Thoracic aorta (tissue), 2 donors: ENCODE data around the gene PLA2G4B. TPM values are rescaled to one million over a fixed set of nuclear protein-coding genes. Genes with fewer than 3 reads are reported as not detected.

Experiments used
- ATAC-seq: fragments of 150-250 bp; one replicate; pipeline ENCODE4 v1.8.0; 2017; ENCODE audit warnings: low read depth; ENCODE audit not compliant: insufficient number of reproducible peaks, low FRiP score
- DNase-seq: peaks from one replicate; pipeline ENCODE4 v3.0.0-alpha.2; 2020; ENCODE audit warnings: low spot score
- H3K27ac ChIP-seq, 2 donors: fragments of 200-600 bp; sonication (generic); 1 replicate in 1 of 2; 2 replicates in 1 of 2; pipeline ENCODE4 v1.5.1; 2016; ENCODE audit warnings: mild to moderate bottlenecking in 2 of 2, moderate library complexity in 2 of 2
- H3K27me3 ChIP-seq: fragments of 200-600 bp; sonication (generic); replicated peaks from 2 replicates; pipeline ENCODE4 v1.6.0; 2016; ENCODE audit warnings: mild to moderate bottlenecking; ENCODE audit not compliant: insufficient read depth
- H3K36me3 ChIP-seq: fragments of 200-600 bp; sonication (generic); one replicate; pipeline ENCODE4 v1.5.1; 2016
- H3K4me1 ChIP-seq, 2 donors: fragments of 200-600 bp; sonication (generic); 1 replicate in 1 of 2; 2 replicates in 1 of 2; pipeline versions ENCODE4 v1.5.1 to v1.6.0; 2016; ENCODE audit warnings: low read depth in 2 of 2, mild to moderate bottlenecking in 1 of 2; ENCODE audit not compliant: control insufficient read depth in 1 of 2
- H3K4me3 ChIP-seq: fragments of 200-600 bp; sonication (generic); 2 replicates; pipeline ENCODE4 v1.5.1; 2016; ENCODE audit warnings: mild to moderate bottlenecking
- H3K9me3 ChIP-seq: fragments of 200-600 bp; sonication (generic); 2 replicates; pipeline ENCODE4 v1.5.1; 2016
- CTCF ChIP-seq: fragments of 200-600 bp; sonication (generic); IDR thresholded peaks from one replicate; pipeline ENCODE4 v1.5.1; 2019; ENCODE audit warnings: antibody characterized with exemption
- total RNA-seq, 2 donors: library from RNA; depleted of rRNA; stranded (reverse); fragments of >200 nt; gene quantifications; one replicate each; pipeline versions ENCODE4 v1.1.0 to v1.2.3, GENCODE V29; 2016

PLA2G4B gene
- total RNA-seq, 2 donors from 2014 or later, result 1.9 to 4.0 TPM

DNA sequence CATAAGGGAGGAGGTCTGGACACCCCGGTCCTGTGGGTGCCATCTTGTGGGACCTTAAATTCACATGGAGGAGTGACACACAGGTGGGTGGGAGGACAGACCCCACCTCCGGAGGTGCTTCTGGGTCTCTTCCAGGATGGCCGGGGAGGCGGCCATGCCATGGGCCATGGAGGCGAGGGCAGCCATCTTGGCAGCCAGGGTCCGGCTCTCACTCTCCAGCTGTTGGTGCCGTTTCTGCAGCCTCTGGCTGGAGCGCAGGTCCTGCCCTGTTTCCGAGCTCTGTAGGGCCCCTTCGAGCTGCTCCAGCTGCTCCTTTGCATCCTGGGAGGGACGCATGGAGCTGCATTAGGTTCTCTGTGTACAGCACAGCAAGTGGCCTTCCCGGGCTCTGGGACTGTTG, 36.1 kb downstream of the PLA2G4B start:
- H3K36me3 ChIP-seq, result no peaks in the 10 kb centered on the region
- no peaks in the 10 kb centered on the region for H3K4me1 ChIP-seq
- TF ChIP-seq CTCF, result no peak
- H3K27me3 ChIP-seq, result no peaks in the 10 kb centered on the region
- H3K9me3 ChIP-seq, result no peaks in the 10 kb centered on the region
- no peak overlapping the region for H3K4me3 ChIP-seq
- H3K27ac ChIP-seq, result no peak overlapping the region
- ATAC-seq, result no peak
- no peak for DNase-seq

DNA sequence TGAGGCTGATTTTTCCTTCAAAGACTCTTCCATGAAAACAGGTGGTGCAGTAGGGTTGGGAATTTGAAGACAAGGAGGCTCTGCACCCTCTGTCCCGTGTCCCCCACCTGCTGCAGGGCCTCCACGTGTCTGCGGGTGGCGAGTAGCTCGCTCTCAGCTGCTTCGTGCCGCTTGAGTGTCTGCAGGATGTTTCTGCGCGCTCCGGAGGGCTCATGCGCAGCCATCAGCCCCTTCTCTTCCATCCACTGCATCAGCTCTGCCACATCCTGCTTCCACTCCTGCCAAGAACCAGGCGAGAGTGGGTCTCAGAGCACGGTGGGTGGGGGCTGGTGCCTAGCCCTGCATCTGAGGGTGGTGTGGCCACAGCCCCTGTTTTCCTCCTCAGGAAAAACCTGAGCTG, 37.4 kb downstream of the PLA2G4B start:
- H3K27me3 ChIP-seq, result no peaks in the 10 kb centered on the region
- no peak for TF ChIP-seq CTCF
- no peaks in the 10 kb centered on the region for H3K36me3 ChIP-seq
- no peak for ATAC-seq
- no peaks in the 10 kb centered on the region for H3K4me1 ChIP-seq
- H3K9me3 ChIP-seq, result no peaks in the 10 kb centered on the region
- no peak for DNase-seq
- H3K4me3 ChIP-seq, result no peak overlapping the region
- H3K27ac ChIP-seq, result no peak overlapping the region

GRCh38 chr15:41876689-41877088, 38.0 kb downstream of the PLA2G4B start:
- H3K4me3 ChIP-seq, result no peak overlapping the region
- ATAC-seq (no peak), DNase-seq (no peak)
- H3K27me3 ChIP-seq, result no peaks in the 10 kb centered on the region
- no peak overlapping the region for H3K27ac ChIP-seq
- H3K4me1 ChIP-seq, result peaks cover 0 to 3% of the 10 kb centered on the region in 2 donors
- no peaks in the 10 kb centered on the region for H3K9me3 ChIP-seq
- no peak for TF ChIP-seq CTCF
- H3K36me3 ChIP-seq, result no peaks in the 10 kb centered on the region

DNA sequence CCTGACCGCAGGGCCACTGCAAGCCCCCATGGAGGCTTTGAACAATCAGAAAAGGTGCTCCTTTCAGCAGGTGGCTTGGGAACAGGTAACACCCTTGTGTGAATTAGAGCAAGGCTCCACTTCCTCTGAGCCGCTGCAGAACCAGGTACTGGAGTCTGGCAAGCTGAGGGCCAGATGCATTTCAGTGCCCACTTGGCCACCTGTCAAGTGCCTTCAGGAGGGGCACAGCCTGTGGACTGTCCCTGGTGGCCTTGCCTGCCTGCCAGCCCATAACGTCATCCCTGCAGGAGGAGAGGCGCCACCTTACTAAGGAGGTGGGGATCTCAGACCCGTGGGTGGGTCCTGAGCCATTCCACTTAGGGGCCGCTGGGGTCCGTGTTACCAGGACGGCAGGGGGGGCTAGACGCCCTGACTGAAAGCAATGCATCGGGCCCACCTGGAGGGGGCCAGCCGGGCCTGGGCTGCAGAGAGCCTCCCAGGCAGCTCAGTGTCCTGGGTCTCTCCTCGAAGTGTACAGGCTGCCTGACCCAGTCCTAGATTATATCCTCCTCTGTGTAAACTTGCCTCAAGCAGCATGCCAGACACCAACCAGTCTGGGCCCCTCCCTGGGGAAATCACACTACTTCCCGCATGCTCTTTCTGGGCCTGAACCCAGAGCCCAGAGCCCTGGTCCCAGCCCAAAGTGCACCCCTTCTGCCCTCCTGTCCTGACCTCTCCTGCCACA, 39.1 kb downstream of the PLA2G4B start:
- Histone ChIP-seq H3K27me3 (no peaks in the 10 kb centered on the region), H3K27ac (no peak overlapping the region), H3K4me1 (peaks cover 3 to 10% of the 10 kb centered on the region in 2 donors), H3K4me3 (no peak overlapping the region), H3K36me3 (no peaks in the 10 kb centered on the region), H3K9me3 (no peaks in the 10 kb centered on the region)
- no peak for DNase-seq
- no peak for TF ChIP-seq CTCF
- ATAC-seq, result no peak

DNA sequence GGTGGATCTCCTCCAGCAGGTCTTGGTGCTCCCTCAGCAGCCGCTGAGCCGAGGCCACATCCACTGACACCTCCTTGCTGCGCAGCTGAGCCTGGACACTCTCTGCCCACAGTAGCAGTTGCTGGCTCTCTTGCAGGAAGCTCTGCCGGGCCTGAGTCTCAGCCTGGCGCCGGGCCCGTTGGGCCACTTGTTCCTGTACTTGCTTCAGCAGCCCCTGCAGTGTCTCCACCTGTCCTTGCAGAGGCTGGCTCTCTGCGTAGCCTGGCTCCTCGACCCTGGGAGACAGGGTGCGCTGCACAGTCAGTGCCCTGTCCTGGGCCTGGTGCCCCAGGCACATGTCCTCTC, 39.7 kb downstream of the PLA2G4B start:
- no peak for ATAC-seq

More for the DNA sequence above, 39.7 kb downstream of the PLA2G4B start:
- H3K4me1 ChIP-seq, result peaks cover 3 to 10% of the 10 kb centered on the region in 2 donors
- H3K36me3 ChIP-seq, result no peaks in the 10 kb centered on the region
- H3K9me3 ChIP-seq, result no peaks in the 10 kb centered on the region
- H3K4me3 ChIP-seq, result no peak overlapping the region
- DNase-seq, result no peak
- H3K27me3 ChIP-seq, result no peaks in the 10 kb centered on the region
- no peak overlapping the region for H3K27ac ChIP-seq
- no peak for TF ChIP-seq CTCF
